Choroid plexus epithelial cell (primary cell): ENCODE data around the gene TAGLN2.

Experiments used
- DNase-seq: peaks from one replicate; pipeline ENCODE4 v3.0.0-alpha.2; 2010; ENCODE audit warnings: low read depth
- H3K4me3 ChIP-seq: 2 replicates; pipeline ENCODE4 v1.5.1; 2011; ENCODE audit warnings: low read depth, mild to moderate bottlenecking, control low read depth, low read length, moderate library complexity
- CTCF ChIP-seq: conservative IDR thresholded peaks from 2 replicates; pipeline ENCODE4 v1.5.1; 2011; ENCODE audit warnings: low read depth, mild to moderate bottlenecking, control low read depth, inconsistent platforms, low read length, moderate library complexity

The TAGLN2 gene

GRCh38 chr1:159868766-159869165 is 56.5 kb downstream of the TAGLN2 start:
- DNase-seq, result no peak
- TF ChIP-seq CTCF, result no peak
- H3K4me3 ChIP-seq, result no peak overlapping the region
